Metanephros (tissue), 1 donor: ENCODE measurements around the gene GFY. TPM values are rescaled to one million over a fixed set of nuclear protein-coding genes. Genes with fewer than 3 reads are reported as not detected.

Source experiments
- total RNA-seq: library from RNA; depleted of rRNA; stranded (reverse); fragments of >200 nt; gene quantifications from one replicate; pipeline ENCODE4 v1.2.3, GENCODE V29; 2014

The GFY gene, protein sequence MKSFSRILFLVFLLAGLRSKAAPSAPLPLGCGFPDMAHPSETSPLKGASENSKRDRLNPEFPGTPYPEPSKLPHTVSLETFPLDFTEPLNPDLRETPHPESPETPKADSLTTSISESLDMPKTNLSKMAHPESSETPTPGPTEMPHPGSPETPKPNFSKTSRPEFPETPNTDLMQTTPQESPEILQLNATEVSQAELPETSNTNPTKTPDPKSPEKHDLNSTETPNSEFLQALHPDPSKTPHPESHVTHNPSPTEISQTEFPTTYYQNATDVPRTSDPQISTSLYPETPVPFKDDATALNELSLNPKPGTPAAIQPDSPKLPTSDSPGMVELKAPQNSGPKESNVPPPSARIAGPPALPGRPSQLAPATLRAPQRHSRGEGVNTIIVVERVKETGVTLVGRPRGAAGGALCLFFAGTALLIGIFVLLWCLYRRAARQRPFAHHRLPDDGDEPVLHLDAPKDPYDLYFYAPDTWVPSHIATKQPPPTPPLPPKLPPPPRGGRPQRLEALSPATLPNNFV
- total RNA-seq: not detected

DNA sequence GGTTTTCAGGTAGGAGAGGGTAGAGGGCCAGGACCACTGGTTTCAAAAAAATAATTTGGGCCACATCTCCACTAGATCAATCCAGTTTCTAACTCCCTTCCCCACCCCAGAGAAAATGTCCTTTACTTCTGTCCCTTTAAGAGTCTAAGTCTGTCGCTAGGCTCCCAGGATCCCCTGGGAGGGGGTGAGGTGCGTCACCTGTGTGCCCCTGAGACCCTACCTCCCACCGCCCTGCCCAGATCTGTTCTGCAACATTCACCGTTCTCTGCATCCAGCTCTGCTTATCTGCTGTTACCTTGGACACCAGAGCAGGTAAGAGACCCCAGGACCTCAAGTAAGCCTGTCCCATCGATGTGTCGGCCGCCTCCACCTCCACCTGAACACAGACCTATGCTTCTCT, at the start of gene GFY:
TSS of gene GFY (plus strand) at position 211 of the 400 bp plus-strand sequence. CDS start 1,043 bp downstream, outside the sequence.

DNA sequence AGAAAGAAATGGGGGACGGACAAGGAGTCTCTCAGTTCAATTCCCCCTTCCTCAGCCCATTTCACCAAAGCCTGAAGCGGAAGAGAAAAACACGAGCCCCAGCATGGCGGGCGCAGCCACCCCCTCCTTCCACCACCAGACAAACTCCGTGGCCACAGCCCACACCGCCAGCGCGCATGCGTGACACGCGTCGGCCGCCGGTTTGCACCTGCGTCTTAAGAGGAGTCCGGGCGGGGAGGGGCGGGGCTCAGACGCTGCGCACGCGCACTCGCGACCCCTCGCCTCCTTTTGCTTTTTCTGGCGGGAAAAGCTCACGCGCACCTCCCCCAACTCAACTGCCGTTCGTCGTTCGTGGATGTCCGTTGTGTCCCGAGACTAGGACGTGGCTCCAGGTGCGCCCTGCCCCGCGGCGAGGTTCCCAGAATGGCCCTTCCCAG, 37.2 kb upstream of the GFY start, which contains the start of gene KASH5:
TSS of gene KASH5 (plus strand) at position 314 of the 437 bp plus-strand sequence. CDS start 2,635 bp downstream, outside the sequence.

DNA sequence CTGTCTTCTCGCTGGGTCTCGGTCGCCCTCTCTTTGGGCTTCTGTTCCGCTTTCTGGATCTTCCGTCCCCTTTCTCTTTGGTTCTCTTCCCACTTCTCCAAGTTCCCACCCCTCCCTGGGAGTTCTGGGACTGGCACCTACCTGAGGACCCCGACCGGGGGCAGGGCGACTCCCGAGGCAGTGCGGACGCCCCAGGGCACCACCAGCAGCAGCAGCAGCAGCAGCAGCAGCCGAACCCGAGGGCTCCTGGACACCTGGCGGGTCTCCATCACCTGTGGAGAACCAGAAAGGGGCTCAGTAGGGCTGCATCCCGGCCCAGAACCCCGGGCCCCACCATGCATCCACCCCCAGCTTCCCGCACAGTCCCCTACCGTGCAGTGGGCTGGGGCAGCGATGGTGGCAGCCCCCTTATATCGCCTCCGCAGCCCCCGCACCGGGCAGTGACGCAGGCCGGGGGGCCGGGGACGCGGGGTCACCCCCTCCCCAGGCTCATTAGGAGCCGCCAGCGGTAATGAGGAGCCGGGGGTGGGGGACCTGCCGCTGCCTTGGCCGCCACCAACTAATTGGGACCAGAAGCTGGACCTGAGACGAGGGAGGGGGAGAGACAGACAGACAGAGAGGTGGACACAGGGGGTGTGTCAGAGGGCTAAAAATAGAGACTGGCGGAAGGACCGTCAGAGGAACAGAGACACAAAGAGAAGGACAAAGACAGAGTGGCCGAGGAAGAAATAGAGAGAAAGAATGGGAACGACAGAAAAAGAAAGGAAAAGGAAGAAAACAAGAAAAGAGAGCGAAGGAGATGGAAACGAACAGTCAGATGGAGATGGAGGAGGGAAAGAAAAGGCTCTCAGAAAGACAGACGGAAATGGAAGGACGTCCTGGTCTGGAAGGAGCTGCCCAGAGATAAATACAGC, 1.9 kb upstream of the GFY start, which contains the start of gene PTH2:
TSS of gene PTH2 (minus strand) at position 371 of the 914 bp plus-strand sequence. CDS start at position 269, 102 bp downstream.

DNA sequence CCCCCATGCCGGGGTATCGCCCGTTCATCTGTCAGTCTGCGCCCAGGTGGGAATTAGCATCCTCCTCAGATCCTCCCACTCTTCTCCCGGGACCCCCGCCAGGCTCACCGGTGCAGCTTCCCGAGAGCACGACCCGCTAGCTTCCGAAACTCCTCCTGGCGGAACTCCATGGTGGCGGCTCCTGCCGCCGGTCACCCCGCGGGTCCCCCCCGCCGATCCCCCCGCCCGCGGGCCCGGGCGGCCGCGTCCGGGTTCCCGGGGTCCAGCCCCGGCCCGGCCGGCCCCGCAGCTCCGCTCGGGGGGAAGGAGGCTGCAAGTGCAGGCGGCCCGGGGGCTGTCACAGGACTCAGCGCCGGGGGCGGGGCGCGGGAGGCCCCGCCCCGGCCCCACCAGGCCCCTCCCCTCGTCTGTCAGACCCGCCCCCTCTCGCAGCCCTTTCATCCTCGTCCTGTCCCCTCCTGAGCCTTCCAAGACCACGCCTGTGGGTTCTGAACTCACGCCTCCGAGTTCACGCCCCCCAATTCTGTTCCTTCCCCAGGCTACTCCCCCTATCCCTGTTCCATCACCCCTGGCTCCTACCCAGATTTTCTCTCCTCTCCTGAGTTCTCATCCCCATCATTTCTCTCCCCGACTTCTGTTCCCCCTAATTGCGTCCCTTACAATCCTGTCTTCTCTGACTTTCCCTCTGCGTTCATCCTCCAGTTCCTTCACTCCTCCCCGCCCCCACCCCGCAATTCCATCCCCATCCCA, 16.2 kb downstream of the GFY start, which contains the start of gene SLC17A7:
TSS of gene SLC17A7 (minus strand) at position 318 of the 750 bp plus-strand sequence. CDS start at position 170, 148 bp downstream.

DNA sequence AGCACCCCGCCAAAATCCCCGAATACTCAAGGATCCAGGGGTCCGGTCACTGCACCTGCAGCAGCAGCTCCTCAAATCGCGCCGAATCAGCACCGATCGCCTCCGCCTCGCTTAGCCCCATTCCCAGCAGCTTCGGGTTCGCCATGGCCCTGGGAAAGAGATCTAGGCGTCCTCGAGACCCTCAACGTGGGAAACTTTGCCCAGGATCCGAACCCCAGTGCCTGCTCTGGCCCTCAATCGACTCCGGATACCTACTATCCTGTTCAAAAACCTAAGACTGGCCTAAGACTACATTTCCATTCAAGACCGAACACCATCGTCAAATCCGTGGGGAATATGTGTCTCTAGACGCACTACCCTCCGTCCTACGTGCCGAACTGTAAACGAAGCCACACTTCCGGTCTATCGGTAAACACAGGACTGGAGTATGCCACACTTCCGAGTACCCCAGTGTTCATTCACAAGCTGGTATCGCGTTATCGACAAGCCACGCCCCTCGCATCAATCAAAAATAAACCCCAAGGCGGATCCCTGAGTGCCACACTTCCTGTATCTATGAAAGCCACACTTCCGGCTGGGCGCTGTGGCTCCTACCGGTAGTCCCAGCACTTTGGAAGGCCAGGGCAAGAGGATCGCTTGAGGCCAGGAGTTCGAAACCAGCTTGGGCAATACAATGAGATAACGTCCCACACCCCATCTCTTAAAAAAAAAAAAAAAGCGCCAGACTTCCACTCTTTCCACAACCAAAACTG, 26.4 kb downstream of the GFY start, which contains the start of gene PIH1D1:
TSS of gene PIH1D1 (minus strand) at position 385 of the 752 bp plus-strand sequence. CDS start at position 145, 240 bp downstream.

DNA sequence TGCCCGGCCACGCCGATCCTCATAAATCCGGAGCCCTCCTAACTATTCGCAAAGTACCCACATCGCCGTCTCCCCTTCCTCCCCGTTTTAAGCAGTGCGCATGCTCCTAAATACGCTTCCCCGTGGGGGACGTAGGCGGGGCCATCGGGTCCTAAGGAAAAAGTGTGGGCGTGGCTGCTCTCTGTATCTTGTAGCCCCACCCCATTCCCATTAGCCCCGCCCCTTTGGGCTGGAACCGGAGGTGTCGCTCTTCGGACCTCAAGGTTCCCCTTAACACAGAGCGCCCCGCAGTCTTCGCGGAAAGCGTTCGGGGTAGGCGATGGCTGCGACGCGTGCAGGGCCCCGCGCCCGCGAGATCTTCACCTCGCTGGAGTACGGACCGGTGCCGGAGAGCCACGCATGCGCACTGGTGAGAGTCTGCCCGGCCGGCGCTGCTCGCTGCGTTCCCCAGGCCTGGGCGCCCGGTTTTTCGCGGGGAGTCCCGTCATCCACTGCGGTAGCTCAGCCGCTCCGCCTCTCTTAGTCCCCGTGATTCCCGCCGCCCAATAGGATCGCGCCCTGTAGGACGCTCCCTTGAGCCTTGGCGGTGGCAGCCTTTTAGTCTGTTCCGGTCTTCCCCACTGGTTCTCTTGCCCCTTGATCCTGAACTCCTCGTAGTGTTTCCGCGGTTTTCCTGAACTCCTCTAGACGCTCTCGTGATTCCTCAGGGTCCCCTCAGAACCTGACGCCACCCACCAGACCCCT, 28.0 kb downstream of the GFY start, which contains the start of gene ALDH16A1:
TSS of gene ALDH16A1 (plus strand) at position 213 of the 744 bp plus-strand sequence. CDS start at position 320, 107 bp downstream.

DNA sequence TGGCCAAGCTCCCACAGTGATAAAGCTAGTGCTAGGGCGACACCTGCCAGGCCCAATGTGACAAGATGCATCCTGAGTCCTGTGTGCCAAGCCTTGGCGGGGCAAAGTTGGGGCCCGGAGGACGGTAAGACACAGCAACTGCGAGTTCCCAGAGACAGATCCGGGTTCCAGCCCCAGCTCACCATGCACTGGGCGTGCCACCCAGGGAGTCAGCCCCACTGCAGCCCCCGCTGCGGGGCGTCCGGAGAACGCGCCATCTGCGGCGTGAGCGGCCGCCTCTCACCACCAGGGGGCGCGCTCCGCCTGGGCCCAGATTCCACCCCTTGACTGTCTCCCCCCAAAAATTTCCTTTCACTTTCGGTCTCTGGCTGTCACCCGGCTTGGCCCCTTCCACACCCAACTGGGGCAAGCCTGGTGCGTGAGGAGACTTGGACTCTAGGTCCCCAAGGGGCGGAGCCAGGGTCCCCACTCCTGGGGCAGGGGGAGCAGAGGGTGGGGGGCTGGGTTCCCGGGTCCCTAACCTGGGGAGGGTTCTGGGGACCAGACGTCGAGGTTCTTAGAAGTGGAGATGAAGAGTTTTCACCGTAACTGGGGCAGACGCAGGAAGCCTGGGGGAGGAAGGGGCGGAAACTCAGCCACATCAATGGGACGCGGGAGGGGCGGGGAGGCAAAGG, 48.8 kb downstream of the GFY start, which contains the start of gene FLT3LG:
TSS of gene FLT3LG (plus strand) at position 348 of the 674 bp plus-strand sequence. CDS start 425 bp downstream, outside the sequence.

Other genes starting within 250 kb of the GFY start
- 3.2 TPM for gene SLC6A16, start 100.2 kb upstream of the GFY start, total RNA-seq
- 16.5 TPM for gene CD37, start 90.0 kb upstream of the GFY start, total RNA-seq
- gene TEAD2, start 63.0 kb upstream of the GFY start, total RNA-seq: 49.9 TPM
- gene DKKL1, start 61.5 kb upstream of the GFY start, total RNA-seq: 1.5 TPM
- gene KASH5, start 37.1 kb upstream of the GFY start, total RNA-seq: not detected
- gene PTH2, start 1.9 kb upstream of the GFY start, total RNA-seq: not detected
- 2.8 TPM for gene SLC17A7, start 16.1 kb downstream of the GFY start, total RNA-seq
- gene PIH1D1, start 26.4 kb downstream of the GFY start, total RNA-seq: 76.4 TPM
- gene ALDH16A1, start 27.8 kb downstream of the GFY start, total RNA-seq: 43.6 TPM
- 3.1 TPM for gene FLT3LG, start 48.8 kb downstream of the GFY start, total RNA-seq
- 2,667 TPM for gene RPL13A, start 62.2 kb downstream of the GFY start, total RNA-seq
- 2,754 TPM for gene RPS11, start 71.0 kb downstream of the GFY start, total RNA-seq
- gene FCGRT, start 87.3 kb downstream of the GFY start, total RNA-seq: 205 TPM
- gene RCN3, start 102.6 kb downstream of the GFY start, total RNA-seq: 33.7 TPM
- gene NOSIP, start 155.2 kb downstream of the GFY start, total RNA-seq: 81.5 TPM
- 5.0 TPM for gene PRRG2, start 155.9 kb downstream of the GFY start, total RNA-seq
- gene PRR12, start 165.8 kb downstream of the GFY start, total RNA-seq: 17.0 TPM
- gene RRAS, start 214.8 kb downstream of the GFY start, total RNA-seq: 14.7 TPM
- gene SCAF1, start 216.8 kb downstream of the GFY start, total RNA-seq: 30.1 TPM
- 52.4 TPM for gene IRF3, start 240.5 kb downstream of the GFY start, total RNA-seq
- 13.0 TPM for gene BCL2L12, start 240.5 kb downstream of the GFY start, total RNA-seq